Endodermal cell (in vitro differentiated cells): Measurements from ENCODE around the gene ALG11. TPM values are rescaled to one million over a fixed set of nuclear protein-coding genes. Genes with fewer than 3 reads are reported as not detected.

Source experiments
- DNase-seq: peaks from one replicate; pipeline ENCODE4 v3.0.0-alpha.2; 2017
- H3K27ac ChIP-seq: 2 replicates; pipeline ENCODE4 v1.5.1; 2013; ENCODE audit warnings: mild to moderate bottlenecking, low read depth, low read length, moderate library complexity
- H3K27me3 ChIP-seq: 2 replicates; pipeline ENCODE4 v1.6.1; 2013; ENCODE audit warnings: mild to moderate bottlenecking, low read length, moderate library complexity; ENCODE audit not compliant: insufficient read depth, control insufficient read depth, poor library complexity, severe bottlenecking
- H3K36me3 ChIP-seq: 2 replicates; pipeline ENCODE4 v1.7.0; 2013; ENCODE audit warnings: mild to moderate bottlenecking, low read length, moderate library complexity; ENCODE audit not compliant: control insufficient read depth, insufficient read depth
- H3K4me1 ChIP-seq: one replicate; pipeline ENCODE4 v1.7.0; 2013; ENCODE audit warnings: low read length; ENCODE audit not compliant: control insufficient read depth, insufficient read depth
- H3K4me3 ChIP-seq: 2 replicates; pipeline ENCODE4 v1.5.1; 2013; ENCODE audit warnings: mild to moderate bottlenecking, low read length, moderate library complexity
- H3K9ac ChIP-seq: 2 replicates; pipeline ENCODE4 v1.6.1; 2013; ENCODE audit warnings: mild to moderate bottlenecking, low read length, moderate library complexity; ENCODE audit not compliant: poor library complexity, severe bottlenecking; ENCODE audit errors: extremely low read depth
- H3K9me3 ChIP-seq: 2 replicates; pipeline ENCODE4 v1.6.1; 2013; ENCODE audit warnings: mild to moderate bottlenecking, low read length, moderate library complexity; ENCODE audit not compliant: control insufficient read depth
- H3K27ac Mint-ChIP-seq: 2 replicates; pipeline ENCODE4 v1.8.0; 2020; ENCODE audit warnings: mixed read lengths
- H3K27me3 Mint-ChIP-seq: 2 replicates; pipeline ENCODE4 v1.8.0; 2021; ENCODE audit warnings: mild to moderate bottlenecking, mixed read lengths; ENCODE audit not compliant: insufficient read depth
- H3K36me3 Mint-ChIP-seq: 2 replicates; pipeline ENCODE4 v1.8.0; 2020; ENCODE audit warnings: low read depth, mixed read lengths
- H3K4me1 Mint-ChIP-seq: 2 replicates; pipeline ENCODE4 v1.8.0; 2020; ENCODE audit warnings: mixed read lengths
- H3K4me3 Mint-ChIP-seq: 2 replicates; pipeline ENCODE4 v1.8.0; 2020; ENCODE audit warnings: mild to moderate bottlenecking, moderate library complexity, mixed read lengths
- H3K9me3 Mint-ChIP-seq: 2 replicates; pipeline ENCODE4 v1.8.0; 2020; ENCODE audit warnings: mild to moderate bottlenecking, mixed read lengths
- CTCF ChIP-seq: fragments of 200-600 bp; sonication (generic); conservative IDR thresholded peaks from 2 replicates; pipeline ENCODE4 v1.5.0; 2021; ENCODE audit warnings: antibody characterized with exemption, mild to moderate bottlenecking
- WGBS, 2 experiments: methylation state at CpG; one replicate each; pipeline versions ENCODE4 v1.1.5 to v1.1.7; 2013; ENCODE audit warnings: missing lambda C conversion rate in 2 of 2, mixed read lengths in 1 of 2; ENCODE audit not compliant: insufficient coverage in 1 of 2, insufficient read length in 1 of 2; 5-methylcytosine and 5-hydroxymethylcytosine counted together
- total RNA-seq, 2 donors: library from RNA; stranded (reverse); fragmentation: NEBNext Ultra II Directional in 1 of 2; extraction: Animal tissue kit (Norgen Biotek cat#: 25700) in 1 of 2; gene quantifications; 2 replicates in 1 of 2; 3 replicates in 1 of 2; pipeline ENCODE4 v1.2.1, GENCODE V29; 2021

ALG11 gene
- total RNA-seq, 2 donors from 2014 or later, result 41.5 to 53.1 TPM

DNA sequence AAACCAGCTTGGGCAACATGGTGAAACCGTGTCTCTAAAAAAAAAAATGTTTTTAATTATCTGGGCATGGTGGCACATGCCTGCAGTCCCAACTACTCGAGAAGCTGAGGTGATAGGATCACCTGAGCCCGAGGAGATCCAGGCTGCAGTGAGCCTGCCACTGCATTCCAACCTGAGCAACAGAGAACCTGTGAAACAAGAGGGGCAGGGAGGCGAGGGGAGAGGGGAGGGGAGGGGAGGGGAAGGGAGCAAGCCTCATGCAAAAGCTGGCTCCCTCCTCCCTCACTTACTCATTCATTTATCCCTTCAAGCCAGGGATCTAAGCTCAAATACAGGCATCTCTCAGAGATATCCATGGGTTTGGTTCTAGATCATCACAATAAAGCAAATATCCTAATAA lies 9.8 kb upstream of the ALG11 start:
- peaks cover 13% of the 10 kb centered on the region for H3K27me3 Mint-ChIP-seq
- 63 to 76% methylated on average over 3 of the region's 4 CpGs for WGBS, 2 experiments
- Histone ChIP-seq H3K9me3 (peaks cover 10% of the 10 kb centered on the region), H3K36me3 (peaks cover 4% of the 10 kb centered on the region), H3K9ac (no peak overlapping the region), H3K27me3 (peaks cover 8% of the 10 kb centered on the region), H3K4me1 (peaks cover 14% of the 10 kb centered on the region), H3K27ac (no peak overlapping the region), H3K4me3 (no peak overlapping the region)
- H3K27ac Mint-ChIP-seq, result no peak overlapping the region
- no peak for TF ChIP-seq CTCF
- no peak overlapping the region for H3K4me3 Mint-ChIP-seq
- DNase-seq, result peak; percentile 62
- peaks cover 12% of the 10 kb centered on the region for H3K36me3 Mint-ChIP-seq
- peaks cover 35% of the 10 kb centered on the region for H3K4me1 Mint-ChIP-seq
- peaks cover 11% of the 10 kb centered on the region for H3K9me3 Mint-ChIP-seq

GRCh38 chr13:52003541-52003940 lies 8.7 kb upstream of the ALG11 start:
- Mint-ChIP-seq H3K36me3 (peaks cover 15% of the 10 kb centered on the region), H3K4me3 (no peak overlapping the region), H3K4me1 (peaks cover 26% of the 10 kb centered on the region), H3K27me3 (peaks cover 15% of the 10 kb centered on the region), H3K27ac (no peak overlapping the region), H3K9me3 (peaks cover 11% of the 10 kb centered on the region)
- H3K36me3 ChIP-seq, result peaks cover 4% of the 10 kb centered on the region
- H3K27me3 ChIP-seq, result peaks cover 8% of the 10 kb centered on the region
- H3K4me1 ChIP-seq, result peaks cover 11% of the 10 kb centered on the region
- H3K9me3 ChIP-seq, result peaks cover 10% of the 10 kb centered on the region
- 85 to 91% methylated on average over 4 of the region's 4 CpGs for WGBS, 2 experiments
- TF ChIP-seq CTCF, result peak; percentile 58
- no peak overlapping the region for H3K27ac ChIP-seq
- H3K9ac ChIP-seq, result no peak overlapping the region
- no peak overlapping the region for H3K4me3 ChIP-seq
- peak; percentile 75 for DNase-seq

DNA sequence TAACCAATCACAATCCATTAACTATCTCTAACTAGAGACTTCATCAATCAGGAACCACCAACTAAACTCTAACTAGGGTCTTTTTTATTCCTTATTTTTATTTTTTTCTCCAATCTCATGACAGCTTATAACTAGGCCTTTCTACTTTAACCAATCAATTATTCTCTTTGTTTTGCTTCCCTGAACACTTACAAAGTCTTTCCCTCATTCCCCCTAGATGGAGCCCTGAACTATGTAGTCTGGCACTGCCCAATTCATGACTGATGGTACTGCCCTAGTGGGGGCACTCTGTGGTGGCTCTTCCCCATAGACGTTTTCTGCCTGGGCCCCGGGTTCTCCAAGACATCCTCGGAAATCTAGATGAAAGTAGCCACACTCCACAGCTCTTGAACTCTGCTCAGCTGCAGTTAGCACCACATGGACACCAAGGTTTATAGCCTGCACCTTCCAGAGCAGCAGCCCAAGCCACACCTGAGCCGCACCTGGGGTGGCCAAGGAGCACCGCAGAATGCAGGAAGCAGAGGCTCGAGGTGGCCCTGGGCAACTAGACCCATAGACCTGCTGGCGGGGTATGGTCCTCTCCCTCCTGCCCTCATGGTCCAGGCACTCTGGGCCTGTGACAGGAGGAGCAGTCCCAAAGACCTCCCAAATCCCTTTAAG lies 7.6 kb upstream of the ALG11 start:
- Histone ChIP-seq H3K9me3 (peaks cover 10% of the 10 kb centered on the region), H3K4me1 (peaks cover 2% of the 10 kb centered on the region), H3K36me3 (peaks cover 4% of the 10 kb centered on the region), H3K9ac (no peak overlapping the region), H3K27ac (no peak overlapping the region), H3K4me3 (no peak overlapping the region), H3K27me3 (peaks cover 8% of the 10 kb centered on the region)
- H3K4me3 Mint-ChIP-seq, result no peak overlapping the region
- H3K36me3 Mint-ChIP-seq, result peaks cover 17% of the 10 kb centered on the region
- H3K27ac Mint-ChIP-seq, result no peak overlapping the region
- 90 to 100% methylated on average over 1 to 7 of the region's 7 CpGs for WGBS, 2 experiments
- peaks cover 19% of the 10 kb centered on the region for H3K27me3 Mint-ChIP-seq
- no peak for DNase-seq
- peaks cover 15% of the 10 kb centered on the region for H3K4me1 Mint-ChIP-seq
- TF ChIP-seq CTCF, result no peak
- peaks cover 11% of the 10 kb centered on the region for H3K9me3 Mint-ChIP-seq
